Upper lobe of left lung (tissue), 6 donors: ENCODE data around the gene TBC1D8. TPM values are rescaled to one million over a fixed set of nuclear protein-coding genes. Genes with fewer than 3 reads are reported as not detected.
A peak's percentile ranks its signal among the peaks of the same experiment; 100 is the strongest.

Experiments
- ATAC-seq, 2 donors: fragments of 200-7000 bp; cut with Tn5 transposase; one replicate each; pipeline ENCODE4 v1.9.1; 2022; ENCODE audit warnings: mild to moderate bottlenecking in 2 of 2, moderate library complexity in 2 of 2; ENCODE audit not compliant: low FRiP score in 2 of 2
- DNase-seq, 2 donors: peaks; one replicate each; pipeline ENCODE4 v3.0.0-alpha.2; 2019 to 2020
- H3K27ac ChIP-seq, 4 donors: fragments of 200-600 bp; sonication (generic); one replicate each; pipeline ENCODE4 v1.5.1; 2016 to 2019
- H3K27me3 ChIP-seq, 4 donors: fragments of 200-600 bp; sonication (generic); one replicate each; pipeline ENCODE4 v1.5.1; 2017 to 2019
- H3K36me3 ChIP-seq, 4 donors: fragments of 200-600 bp; sonication (generic); one replicate each; pipeline ENCODE4 v1.5.1; 2016 to 2019
- H3K4me1 ChIP-seq, 4 donors: fragments of 200-600 bp; sonication (generic); one replicate each; pipeline ENCODE4 v1.5.1; 2018 to 2019
- H3K4me3 ChIP-seq, 4 donors: fragments of 200-600 bp; sonication (generic); one replicate each; pipeline ENCODE4 v1.5.1; 2017 to 2019; ENCODE audit warnings: mild to moderate bottlenecking in 2 of 4, moderate library complexity in 1 of 4
- H3K9me3 ChIP-seq, 4 donors: fragments of 200-600 bp; sonication (generic); one replicate each; pipeline ENCODE4 v1.5.1; 2018 to 2019
- EP300 ChIP-seq, 4 donors: sonication (generic); formaldehyde crosslinking; IDR thresholded peaks; one replicate each; pipeline ENCODE4 v1.5.1; 2017; ENCODE audit warnings: antibody characterized with exemption in 4 of 4, control low read depth in 2 of 4
- POLR2A ChIP-seq, 4 donors: fragments of 450-650 bp; IDR thresholded peaks; one replicate each; pipeline ENCODE4 v1.5.1; 2016 to 2017; ENCODE audit warnings: antibody characterized with exemption in 4 of 4, mild to moderate bottlenecking in 2 of 4
- POLR2AphosphoS5 ChIP-seq, 2 donors: sonication (generic); formaldehyde crosslinking; IDR thresholded peaks; one replicate each; pipeline ENCODE4 v1.5.1; 2017; ENCODE audit warnings: antibody characterized with exemption in 2 of 2
- WGBS, 2 donors: methylation state at CpG; one replicate each; pipeline ENCODE4 v1.1.5; 2017 to 2018; 5-methylcytosine and 5-hydroxymethylcytosine counted together
- total RNA-seq, 6 donors: library from RNA; depleted of rRNA in 4 of 6; stranded (reverse); fragments of >200 nt in 4 of 6; gene quantifications; one replicate each; pipeline versions ENCODE4 v1.1.0 to v1.2.1, GENCODE V29; 2016 to 2021
- TF ChIP-seq, protein P1 (sequence below), 6 experiments: fragments of 450-650 bp in 4 of 6; fragments of 200-600 bp in 2 of 6; sonication (generic) in 2 of 6; IDR thresholded peaks; one replicate each; pipeline ENCODE4 v1.5.1; 2016 to 2019; ENCODE audit warnings: antibody characterized with exemption in 6 of 6
- donor health status: DM: no; HTN: no; CAD: no; lungs with moderate emphysema.
- donor health status: DM: no; HTN: yes; CAD: no; lungs with severe emphysema.

Gene TBC1D8
- total RNA-seq, 6 donors from 2014 or later: 21.0 to 133 (median 56.8) TPM

GRCh38 chr2:100964681-100965169 lies 186.5 kb downstream of the TBC1D8 start:
- no peaks in the 10 kb centered on the region for H3K4me1 ChIP-seq
- peak in 1 of 2 donors; percentile 49 for ATAC-seq
- 76 to 82% methylated on average over 11 of the region's 11 CpGs for WGBS, 2 donors

DNA sequence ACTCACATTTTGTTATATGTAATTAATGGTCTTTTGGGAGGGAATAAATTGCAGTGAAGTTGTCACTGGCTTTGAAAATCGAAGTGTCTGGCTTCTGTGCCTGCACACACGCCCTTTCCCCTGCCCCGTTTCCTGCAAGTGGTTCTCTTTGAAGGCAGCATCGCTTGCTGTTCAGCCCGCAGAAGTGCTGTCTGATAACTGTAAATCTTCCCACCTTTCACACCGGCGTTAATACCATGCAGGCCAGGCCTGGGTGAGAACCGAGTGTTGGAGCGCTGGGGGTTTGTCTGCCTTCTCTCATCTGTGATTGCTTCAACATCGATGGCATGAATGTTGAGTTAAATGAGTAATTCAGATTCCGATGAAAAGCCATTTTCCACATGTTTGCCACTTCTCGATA lies 187.0 kb downstream of the TBC1D8 start:
- no peak for TF ChIP-seq POLR2A (IDR thresholded peaks at IDR 0.05)
- TF ChIP-seq, protein P1, sequence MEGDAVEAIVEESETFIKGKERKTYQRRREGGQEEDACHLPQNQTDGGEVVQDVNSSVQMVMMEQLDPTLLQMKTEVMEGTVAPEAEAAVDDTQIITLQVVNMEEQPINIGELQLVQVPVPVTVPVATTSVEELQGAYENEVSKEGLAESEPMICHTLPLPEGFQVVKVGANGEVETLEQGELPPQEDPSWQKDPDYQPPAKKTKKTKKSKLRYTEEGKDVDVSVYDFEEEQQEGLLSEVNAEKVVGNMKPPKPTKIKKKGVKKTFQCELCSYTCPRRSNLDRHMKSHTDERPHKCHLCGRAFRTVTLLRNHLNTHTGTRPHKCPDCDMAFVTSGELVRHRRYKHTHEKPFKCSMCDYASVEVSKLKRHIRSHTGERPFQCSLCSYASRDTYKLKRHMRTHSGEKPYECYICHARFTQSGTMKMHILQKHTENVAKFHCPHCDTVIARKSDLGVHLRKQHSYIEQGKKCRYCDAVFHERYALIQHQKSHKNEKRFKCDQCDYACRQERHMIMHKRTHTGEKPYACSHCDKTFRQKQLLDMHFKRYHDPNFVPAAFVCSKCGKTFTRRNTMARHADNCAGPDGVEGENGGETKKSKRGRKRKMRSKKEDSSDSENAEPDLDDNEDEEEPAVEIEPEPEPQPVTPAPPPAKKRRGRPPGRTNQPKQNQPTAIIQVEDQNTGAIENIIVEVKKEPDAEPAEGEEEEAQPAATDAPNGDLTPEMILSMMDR (IDR thresholded peaks at IDR 0.05): no peak
- no peak for TF ChIP-seq POLR2AphosphoS5 (IDR thresholded peaks at IDR 0.05)
- no peak for TF ChIP-seq EP300 (IDR thresholded peaks at IDR 0.05)
- Histone ChIP-seq H3K27me3 (no peaks in the 10 kb centered on the region), H3K9me3 (no peaks in the 10 kb centered on the region), H3K4me1 (peaks cover 0 to under 1% (median 0%) of the 10 kb centered on the region in 4 donors), H3K36me3 (no peaks in the 10 kb centered on the region), H3K27ac (no peak overlapping the region), H3K4me3 (no peak overlapping the region)
- ATAC-seq: no peak
- WGBS, 2 donors: 74 to 80% methylated on average over 12 of the region's 12 CpGs
- DNase-seq: no peak

More at GRCh38 chr2:100964681-100965169, 186.5 kb downstream of the TBC1D8 start:
- H3K27ac ChIP-seq: no peak overlapping the region
- DNase-seq: no peak
- H3K27me3 ChIP-seq: no peaks in the 10 kb centered on the region
- no peaks in the 10 kb centered on the region for H3K36me3 ChIP-seq
- no peak for TF ChIP-seq POLR2AphosphoS5 (IDR thresholded peaks at IDR 0.05)
- TF ChIP-seq POLR2A (IDR thresholded peaks at IDR 0.05): no peak
- H3K4me3 ChIP-seq: no peak overlapping the region
- H3K9me3 ChIP-seq: no peaks in the 10 kb centered on the region

- DNase-seq: no peak
Measured at GRCh38 chr2:100963026-100963375, 188.2 kb downstream of the TBC1D8 start.

GRCh38 chr2:100962366-100963025 lies 188.7 kb downstream of the TBC1D8 start:
- DNase-seq (no peak), ATAC-seq (no peak)
- no peaks in the 10 kb centered on the region for H3K36me3 ChIP-seq
- H3K27me3 ChIP-seq: no peaks in the 10 kb centered on the region
- no peak overlapping the region for H3K27ac ChIP-seq
- H3K4me1 ChIP-seq: peaks cover 3 to 10% (median 8%) of the 10 kb centered on the region in 4 donors
- 93 to 95% methylated on average over 12 of the region's 12 CpGs for WGBS, 2 donors
- no peaks in the 10 kb centered on the region for H3K9me3 ChIP-seq
- TF ChIP-seq EP300 (IDR thresholded peaks at IDR 0.05): no peak
- no peak for TF ChIP-seq POLR2AphosphoS5 (IDR thresholded peaks at IDR 0.05)
- TF ChIP-seq, protein P1 (IDR thresholded peaks at IDR 0.05): no peak
- no peak for TF ChIP-seq POLR2A (IDR thresholded peaks at IDR 0.05)
- H3K4me3 ChIP-seq: no peak overlapping the region

More at GRCh38 chr2:100963026-100963375, 188.2 kb downstream of the TBC1D8 start:
- Histone ChIP-seq H3K27ac (no peak overlapping the region), H3K4me3 (no peak overlapping the region), H3K9me3 (no peaks in the 10 kb centered on the region), H3K27me3 (no peaks in the 10 kb centered on the region), H3K4me1 (peaks cover 0 to 7% (median 4%) of the 10 kb centered on the region in 4 donors), H3K36me3 (no peaks in the 10 kb centered on the region)
- ATAC-seq: no peak
- TF ChIP-seq POLR2AphosphoS5 (IDR thresholded peaks at IDR 0.05) (no peak), EP300 (IDR thresholded peaks at IDR 0.05) (no peak), POLR2A (IDR thresholded peaks at IDR 0.05) (no peak)
- TF ChIP-seq, protein P1 (IDR thresholded peaks at IDR 0.05): no peak
- 93 to 95% methylated on average over 4 of the region's 4 CpGs for WGBS, 2 donors

- H3K27ac ChIP-seq: no peak overlapping the region
- TF ChIP-seq, protein P1 (IDR thresholded peaks at IDR 0.05): no peak
- no peak for TF ChIP-seq POLR2AphosphoS5 (IDR thresholded peaks at IDR 0.05)
- no peak for TF ChIP-seq EP300 (IDR thresholded peaks at IDR 0.05)
- TF ChIP-seq POLR2A (IDR thresholded peaks at IDR 0.05): no peak
- H3K9me3 ChIP-seq: no peaks in the 10 kb centered on the region
- no peak overlapping the region for H3K4me3 ChIP-seq
- no peak for ATAC-seq
- no peaks in the 10 kb centered on the region for H3K36me3 ChIP-seq
- DNase-seq: no peak
- peaks cover 5 to 15% (median 10%) of the 10 kb centered on the region in 4 donors for H3K4me1 ChIP-seq
- WGBS, 2 donors: 86 to 92% methylated on average over 4 of the region's 4 CpGs
- no peaks in the 10 kb centered on the region for H3K27me3 ChIP-seq
Measured at GRCh38 chr2:100960688-100961087, 190.5 kb downstream of the TBC1D8 start.
